T-helper 2 cell treated with Interferon-gamma antibody and Interleukin-4, amounts not matched to agents 100 ng/mL and 5 ng/mL, for 36 hours (primary cell): ENCODE results near the gene MYO7A. TPM values are rescaled to one million over a fixed set of nuclear protein-coding genes. Genes with fewer than 3 reads are reported as not detected.

ENCODE experiments used
- intact Hi-C: fragments of 100-400 bp; cut with micrococcal nuclease; formaldehyde crosslinking; loops from one replicate; pipeline ENCODE4 v1.15.1; 2023
- total RNA-seq: library from RNA; stranded (reverse); gene quantifications from 2 replicates; pipeline ENCODE4 v1.2.3, GENCODE V29; 2022

Gene MYO7A
- total RNA-seq, 1 donor from 2014 or later, result 0.23 TPM

- intact Hi-C loops, result no loop called here
Observed at GRCh38 chr11:77144196-77144856, 16.3 kb downstream of the MYO7A start.

- intact Hi-C loops, result no loop called here
Observed at GRCh38 chr11:77144857-77145428, 16.9 kb downstream of the MYO7A start.

GRCh38 chr11:77146261-77147035, 18.4 kb downstream of the MYO7A start:
- intact Hi-C loops, result no loop called here

GRCh38 chr11:77147036-77147315, 18.9 kb downstream of the MYO7A start:
- intact Hi-C loops, result no loop called here

- intact Hi-C loops, result no loop called here
Observed at GRCh38 chr11:77147668-77148321, 19.7 kb downstream of the MYO7A start.

GRCh38 chr11:77148963-77149715, 21.1 kb downstream of the MYO7A start:
- intact Hi-C loops, result no loop called here

- intact Hi-C loops, result no loop called here
Observed at GRCh38 chr11:77149716-77150392, 21.8 kb downstream of the MYO7A start.

- intact Hi-C loops, result no loop called here
Observed at GRCh38 chr11:77150836-77151235, 22.8 kb downstream of the MYO7A start.

GRCh38 chr11:77151804-77152509, 23.9 kb downstream of the MYO7A start:
- intact Hi-C loops, result no loop called here

GRCh38 chr11:77152846-77153245, 24.8 kb downstream of the MYO7A start:
- intact Hi-C loops, result no loop called here

- intact Hi-C loops, result no loop called here
Observed at GRCh38 chr11:77153276-77154185, 25.5 kb downstream of the MYO7A start.

- intact Hi-C loops, result no loop called here
Observed at GRCh38 chr11:77154381-77155081, 26.5 kb downstream of the MYO7A start.

GRCh38 chr11:77155082-77155475, 27.0 kb downstream of the MYO7A start:
- intact Hi-C loops, result no loop called here

- intact Hi-C loops, result no loop called here
Observed at GRCh38 chr11:77155556-77156130, 27.6 kb downstream of the MYO7A start.

GRCh38 chr11:77156396-77157195, 28.6 kb downstream of the MYO7A start:
- intact Hi-C loops, result no loop called here

- intact Hi-C loops, result no loop called here
Observed at GRCh38 chr11:77158041-77158695, 30.1 kb downstream of the MYO7A start.
